Activated CD4-positive, alpha-beta T cell treated with anti-CD3 and anti-CD28 coated beads for 36 hours (primary cell): Measurements from ENCODE around the gene MIA. TPM values are rescaled to one million over a fixed set of nuclear protein-coding genes. Genes with fewer than 3 reads are reported as not detected.
"Not testable (repeated sequence)": the region's sequence is repeated elsewhere in the genome, so short reads cannot be mapped to it uniquely, and the experiment has no call there.

Source experiments
- ATAC-seq: fragments of 200-7000 bp; cut with Tn5 transposase; one replicate; pipeline ENCODE4 v1.10.0; 2021; ENCODE audit warnings: mild to moderate bottlenecking, moderate library complexity
- CTCF ChIA-PET: fragments of 350-600 bp; sonication (Branson Sonifier 250); formaldehyde crosslinking; loops from one replicate; lab custom pipeline; 2021; ENCODE audit warnings: antibody characterized with exemption; lab: Charles Lee
- POLR2A ChIA-PET: fragments of 350-600 bp; sonication (Branson Sonifier 250); formaldehyde crosslinking; loops from one replicate; lab custom pipeline; 2021; ENCODE audit warnings: antibody characterized with exemption, inconsistent platforms; lab: Charles Lee
- DNase-seq: peaks from one replicate; pipeline ENCODE4 v3.0.0-alpha.2; 2020
- H3K27ac Mint-ChIP-seq: one replicate; pipeline ENCODE4 v1.8.0; 2021; ENCODE audit warnings: mixed read lengths
- H3K27me3 Mint-ChIP-seq: one replicate; pipeline ENCODE4 v1.8.0; 2021; ENCODE audit warnings: mixed read lengths
- H3K36me3 Mint-ChIP-seq: one replicate; pipeline ENCODE4 v1.8.0; 2021; ENCODE audit warnings: low read depth, mixed read lengths
- H3K4me1 Mint-ChIP-seq: one replicate; pipeline ENCODE4 v1.8.0; 2021; ENCODE audit warnings: mixed read lengths
- H3K4me3 Mint-ChIP-seq: one replicate; pipeline ENCODE4 v1.8.0; 2021; ENCODE audit warnings: mild to moderate bottlenecking, moderate library complexity, mixed read lengths
- H3K9me3 Mint-ChIP-seq: one replicate; pipeline ENCODE4 v1.8.0; 2021; ENCODE audit warnings: low read depth, mixed read lengths
- intact Hi-C, 2 experiments: fragments of 100-400 bp; cut with DNase I in 1 of 2; cut with micrococcal nuclease in 1 of 2; formaldehyde crosslinking; loops; one replicate each; pipeline versions ENCODE4 v1.14.2 to v1.15.1; 2022 to 2024; cut with DNase I, micrococcal nuclease
- total RNA-seq, 2 experiments: library from RNA; stranded (reverse); gene quantifications; one replicate each; pipeline ENCODE4 v1.2.3, GENCODE V29; 2021

Gene MIA
- total RNA-seq, result under 1 TPM in 1 of 2 experiments, not detected in 1; 0.57 TPM

- intact Hi-C loops, result no loop called here
- peaks cover 14% of the 10 kb centered on the region for H3K36me3 Mint-ChIP-seq
- no peak within 1 kb of the TSS for H3K4me3 Mint-ChIP-seq
- DNase-seq, result no peak
- no peak within 1 kb of the TSS for H3K27ac Mint-ChIP-seq
- no peaks in the 10 kb centered on the region for H3K9me3 Mint-ChIP-seq
- H3K4me1 Mint-ChIP-seq, result peaks cover 27% of the 10 kb centered on the region
- no peaks in the 10 kb centered on the region for H3K27me3 Mint-ChIP-seq
- no peak for ATAC-seq
- ChIA-PET POLR2A (no interaction called here), CTCF (no interaction called here)
Measured at GRCh38 chr19:40774916-40775631, at the start of gene MIA. MIA (plus strand) TSS chr19:40775521; CDS start chr19:40775543, 22 bp downstream.

DNA sequence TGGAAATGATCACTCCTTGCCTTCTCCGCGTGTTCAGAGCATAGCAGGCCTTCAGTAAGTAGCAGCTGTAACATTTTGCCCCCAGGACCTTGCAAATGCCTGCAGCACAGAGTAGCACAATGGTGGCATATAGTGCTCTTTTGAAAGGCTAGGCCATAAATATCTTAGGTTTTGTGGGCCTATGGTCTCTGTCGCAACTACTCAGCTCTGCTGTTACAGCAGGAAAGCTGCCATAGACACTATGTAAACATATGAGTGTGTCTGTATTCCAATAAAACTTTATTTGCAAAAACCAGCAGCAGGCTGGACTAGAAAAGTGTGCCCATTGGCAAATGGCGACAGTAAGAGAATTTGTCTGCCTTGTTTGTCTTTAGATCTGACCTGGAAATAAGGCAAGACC is 49.0 kb upstream of the MIA start:
- H3K36me3 Mint-ChIP-seq, result peaks cover 38% of the 10 kb centered on the region
- ATAC-seq (no peak), DNase-seq (no peak)
- no peaks in the 10 kb centered on the region for H3K27me3 Mint-ChIP-seq
- intact Hi-C loops, result no loop called here
- no peak overlapping the region for H3K4me3 Mint-ChIP-seq
- H3K4me1 Mint-ChIP-seq, result peaks cover 25% of the 10 kb centered on the region
- no peaks in the 10 kb centered on the region for H3K9me3 Mint-ChIP-seq
- CTCF ChIA-PET, result no interaction called here
- POLR2A ChIA-PET, result no interaction called here
- no peak overlapping the region for H3K27ac Mint-ChIP-seq

GRCh38 chr19:40730065-40730464 is 45.3 kb upstream of the MIA start:
- H3K27me3 Mint-ChIP-seq, intact Hi-C loops, H3K27ac Mint-ChIP-seq, DNase-seq, H3K4me1 Mint-ChIP-seq, H3K4me3 Mint-ChIP-seq, H3K9me3 Mint-ChIP-seq, ATAC-seq: not testable (repeated sequence)
- ChIA-PET CTCF (interaction anchor here (1.0 kb wide), 1 partner anchor 67 kb away, joined by 3 read pairs; no protein-coding TSS in a partner anchor), POLR2A (interaction anchor here (0.7 kb wide), 1 partner anchor 27 kb away, joined by 3 read pairs; no protein-coding TSS in a partner anchor)
- peaks cover 31% of the 10 kb centered on the region for H3K36me3 Mint-ChIP-seq

GRCh38 chr19:40732304-40732703 is 43.0 kb upstream of the MIA start:
- H3K36me3 Mint-ChIP-seq, result peaks cover 29% of the 10 kb centered on the region
- ATAC-seq, H3K27me3 Mint-ChIP-seq, H3K4me1 Mint-ChIP-seq, H3K9me3 Mint-ChIP-seq, H3K4me3 Mint-ChIP-seq, H3K27ac Mint-ChIP-seq, intact Hi-C loops, DNase-seq, POLR2A ChIA-PET: not testable (repeated sequence)
- CTCF ChIA-PET, result interaction anchor here (1.2 to 1.5 kb wide), 2 partner anchors 11 to 88 kb away, joined by 3 read pairs; no protein-coding TSS in a partner anchor

- ChIA-PET POLR2A (no interaction called here), CTCF (interaction anchor here (0.7 to 1.5 kb wide), 3 partner anchors 12 to 909 kb away, joined by 3 to 4 read pairs (median 3); no protein-coding TSS in a partner anchor)
Measured at GRCh38 chr19:40733149-40733548, 42.2 kb upstream of the MIA start.

GRCh38 chr19:40735013-40735771 is 40.1 kb upstream of the MIA start:
- peaks cover 32% of the 10 kb centered on the region for H3K36me3 Mint-ChIP-seq
- POLR2A ChIA-PET, result no interaction called here

More at GRCh38 chr19:40733149-40733548, 42.2 kb upstream of the MIA start:
- DNase-seq (no peak), ATAC-seq (no peak)
- Mint-ChIP-seq H3K27ac (no peak overlapping the region), H3K9me3 (no peaks in the 10 kb centered on the region), H3K4me1 (no peaks in the 10 kb centered on the region), H3K36me3 (peaks cover 30% of the 10 kb centered on the region), H3K27me3 (no peaks in the 10 kb centered on the region), H3K4me3 (no peak overlapping the region)
- intact Hi-C loops, result no loop called here

GRCh38 chr19:40736661-40737060 is 38.7 kb upstream of the MIA start:
- no peaks in the 10 kb centered on the region for H3K27me3 Mint-ChIP-seq
- no peak for ATAC-seq
- ChIA-PET CTCF (no interaction called here), POLR2A (no interaction called here)
- DNase-seq, result no peak
- H3K36me3 Mint-ChIP-seq, result peaks cover 24% of the 10 kb centered on the region
- no peak overlapping the region for H3K4me3 Mint-ChIP-seq
- H3K27ac Mint-ChIP-seq, result no peak overlapping the region
- intact Hi-C loops, result no loop called here
- no peaks in the 10 kb centered on the region for H3K4me1 Mint-ChIP-seq
- H3K9me3 Mint-ChIP-seq, result no peaks in the 10 kb centered on the region

More at GRCh38 chr19:40735013-40735771, 40.1 kb upstream of the MIA start:
- H3K4me1 Mint-ChIP-seq, result no peaks in the 10 kb centered on the region
- no peak overlapping the region for H3K27ac Mint-ChIP-seq
- ATAC-seq (no peak), DNase-seq (no peak)
- H3K27me3 Mint-ChIP-seq, result no peaks in the 10 kb centered on the region
- intact Hi-C loops, result no loop called here
- no peak overlapping the region for H3K4me3 Mint-ChIP-seq
- CTCF ChIA-PET, result interaction anchor here (0.8 to 1.3 kb wide), 2 partner anchors 13 to 15 kb away, joined by 3 to 4 read pairs; partner anchors contain the start of gene ACTMAP
- no peaks in the 10 kb centered on the region for H3K9me3 Mint-ChIP-seq

- CTCF ChIA-PET, result interaction anchor here (0.6 kb wide), 1 partner anchor 122 kb away, joined by 3 read pairs; no protein-coding TSS in a partner anchor
- POLR2A ChIA-PET, result no interaction called here
- DNase-seq (no peak), ATAC-seq (no peak)
- no peaks in the 10 kb centered on the region for H3K27me3 Mint-ChIP-seq
- intact Hi-C loops, result no loop called here
- H3K4me1 Mint-ChIP-seq, result no peaks in the 10 kb centered on the region
- no peak overlapping the region for H3K4me3 Mint-ChIP-seq
- H3K9me3 Mint-ChIP-seq, result no peaks in the 10 kb centered on the region
- H3K36me3 Mint-ChIP-seq, result peaks cover 24% of the 10 kb centered on the region
- H3K27ac Mint-ChIP-seq, result no peak overlapping the region
Measured at GRCh38 chr19:40737102-40737644, 38.1 kb upstream of the MIA start.

- H3K4me1 Mint-ChIP-seq, result no peaks in the 10 kb centered on the region
- no peak overlapping the region for H3K27ac Mint-ChIP-seq
- DNase-seq (no peak), ATAC-seq (peak; percentile 72)
- H3K9me3 Mint-ChIP-seq, result no peaks in the 10 kb centered on the region
- H3K4me3 Mint-ChIP-seq, result no peak overlapping the region
- intact Hi-C loops, result no loop called here
- peaks cover 22% of the 10 kb centered on the region for H3K36me3 Mint-ChIP-seq
- ChIA-PET CTCF (interaction anchor here (1.2 kb wide), 1 partner anchor 80 kb away, joined by 4 read pairs; no protein-coding TSS in a partner anchor), POLR2A (no interaction called here)
- no peaks in the 10 kb centered on the region for H3K27me3 Mint-ChIP-seq
Measured at GRCh38 chr19:40739030-40739839, 36.1 kb upstream of the MIA start.

GRCh38 chr19:40739871-40740703 is 35.2 kb upstream of the MIA start:
- DNase-seq, result no peak
- CTCF ChIA-PET, result interaction anchor here (1.2 kb wide), 1 partner anchor 79 kb away, joined by 4 read pairs; no protein-coding TSS in a partner anchor
- Mint-ChIP-seq H3K4me1 (no peaks in the 10 kb centered on the region), H3K9me3 (no peaks in the 10 kb centered on the region), H3K27ac (no peak overlapping the region), H3K36me3 (peaks cover 17% of the 10 kb centered on the region), H3K4me3 (no peak overlapping the region), H3K27me3 (no peaks in the 10 kb centered on the region)
- intact Hi-C loops, result no loop called here
- no peak for ATAC-seq
- POLR2A ChIA-PET, result interaction anchor here (0.6 kb wide), 1 partner anchor 9 kb away, joined by 3 read pairs; no protein-coding TSS in a partner anchor
